OCI-LY3 (cell line): ENCODE measurements around the gene EPS15.
"Not testable (repeated sequence)": the region's sequence is repeated elsewhere in the genome, so short reads cannot be mapped to it uniquely, and the experiment has no call there.

Experiments
- H2AFZ ChIP-seq: fragments of 200-600, 300-600 bp; shearing (Covaris generic); 2 replicates; pipeline ENCODE4 v1.6.0; 2014; ENCODE audit warnings: antibody characterized with exemption, low read depth, low read length
- H3K27ac ChIP-seq: fragments of 200-600, 300-600 bp; sonication (generic); 2 replicates; pipeline ENCODE4 v1.5.1; 2014; ENCODE audit warnings: mild to moderate bottlenecking, low read length, moderate library complexity, mixed read lengths
- H3K27me3 ChIP-seq: fragments of 200-600, 300-600 bp; sonication (generic); 2 replicates; pipeline ENCODE4 v1.6.1; 2014; ENCODE audit warnings: low read depth, low read length, mixed read lengths
- H3K36me3 ChIP-seq: fragments of 200-600, 300-600 bp; sonication (generic); replicated peaks from 2 replicates; pipeline ENCODE3; 2014; ENCODE audit warnings: low read depth, low read length, mixed read lengths
- H3K4me1 ChIP-seq: fragments of 300-600, 200-600 bp; sonication (generic); 2 replicates; pipeline ENCODE4 v1.6.1; 2014; ENCODE audit warnings: low read length, mixed read lengths
- H3K4me2 ChIP-seq: fragments of 200-600, 300-600 bp; sonication (generic); 2 replicates; pipeline ENCODE4 v1.6.1; 2014; ENCODE audit warnings: low read length, mixed read lengths
- H3K4me3 ChIP-seq: fragments of 300-600, 200-600 bp; sonication (generic); 2 replicates; pipeline ENCODE4 v1.5.1; 2014; ENCODE audit warnings: antibody characterized with exemption, mild to moderate bottlenecking, low read length, moderate library complexity
- H3K79me2 ChIP-seq: fragments of 300-600, 200-600 bp; shearing (Covaris generic); 2 replicates; pipeline ENCODE4 v1.6.1; 2014; ENCODE audit warnings: mild to moderate bottlenecking, low read length, mixed read lengths
- H3K9ac ChIP-seq: fragments of 300-600, 200-600 bp; shearing (Covaris generic); 2 replicates; pipeline ENCODE4 v1.6.0; 2014; ENCODE audit warnings: mild to moderate bottlenecking, low read length, moderate library complexity
- H3K9me3 ChIP-seq: fragments of 200-600, 300-600 bp; shearing (Covaris generic); 2 replicates; pipeline ENCODE4 v1.6.1; 2014; ENCODE audit warnings: low read length, mixed read lengths; ENCODE audit not compliant: insufficient read depth
- H4K20me1 ChIP-seq: fragments of 200-600, 300-600 bp; sonication (generic); 2 replicates; pipeline ENCODE4 v1.6.1; 2016; ENCODE audit warnings: low read length, mixed read lengths; ENCODE audit not compliant: insufficient read depth
- CTCF ChIP-seq: fragments of 200-600, 300-600 bp; sonication (generic); IDR thresholded peaks from 2 replicates; pipeline ENCODE4 v1.5.1; 2014; ENCODE audit warnings: antibody characterized with exemption, low read length, low read depth
- EZH2phosphoT487 ChIP-seq: fragments of 200-600 bp; shearing (Covaris generic); IDR thresholded peaks from 2 replicates; pipeline ENCODE4 v1.6.1; 2018; ENCODE audit warnings: antibody characterized with exemption, mixed run types, low read depth

Gene EPS15

DNA sequence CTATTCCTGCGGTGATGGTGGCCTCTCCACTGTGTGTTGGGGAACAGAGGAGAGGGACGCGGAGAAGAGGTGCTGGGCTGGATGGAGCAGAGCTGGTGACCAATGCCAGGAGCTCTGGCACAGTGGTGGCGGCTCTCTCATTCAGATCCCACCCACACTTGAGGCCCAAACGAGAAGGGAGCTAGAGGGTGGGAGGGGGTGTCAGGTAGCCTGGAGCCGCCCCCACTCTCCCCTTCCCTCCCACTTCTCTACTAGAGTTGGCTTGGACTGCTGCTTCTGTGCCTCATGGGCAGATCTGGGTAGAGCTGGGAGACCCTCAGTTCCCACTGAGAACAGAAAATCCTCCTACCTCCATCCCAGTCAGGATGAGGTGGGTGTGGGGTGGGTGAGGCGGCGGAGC lies 192.2 kb downstream of the EPS15 start:
- Histone ChIP-seq H3K27me3 (0 out of 2 replicates have a peak, but pooled peaks cover 6% of the 10 kb centered on the region), H2AFZ (no peak overlapping the region), H3K79me2 (no peaks in the 10 kb centered on the region), H3K27ac (no peak overlapping the region), H3K36me3 (no peaks in the 10 kb centered on the region), H3K4me3 (no peak overlapping the region), H3K4me1 (peaks cover 11% of the 10 kb centered on the region), H3K9me3 (no peaks in the 10 kb centered on the region), H4K20me1 (no peaks in the 10 kb centered on the region), H3K4me2 (no peak overlapping the region), H3K9ac (no peak overlapping the region)
- TF ChIP-seq EZH2phosphoT487 (no peak), CTCF (no peak)

DNA sequence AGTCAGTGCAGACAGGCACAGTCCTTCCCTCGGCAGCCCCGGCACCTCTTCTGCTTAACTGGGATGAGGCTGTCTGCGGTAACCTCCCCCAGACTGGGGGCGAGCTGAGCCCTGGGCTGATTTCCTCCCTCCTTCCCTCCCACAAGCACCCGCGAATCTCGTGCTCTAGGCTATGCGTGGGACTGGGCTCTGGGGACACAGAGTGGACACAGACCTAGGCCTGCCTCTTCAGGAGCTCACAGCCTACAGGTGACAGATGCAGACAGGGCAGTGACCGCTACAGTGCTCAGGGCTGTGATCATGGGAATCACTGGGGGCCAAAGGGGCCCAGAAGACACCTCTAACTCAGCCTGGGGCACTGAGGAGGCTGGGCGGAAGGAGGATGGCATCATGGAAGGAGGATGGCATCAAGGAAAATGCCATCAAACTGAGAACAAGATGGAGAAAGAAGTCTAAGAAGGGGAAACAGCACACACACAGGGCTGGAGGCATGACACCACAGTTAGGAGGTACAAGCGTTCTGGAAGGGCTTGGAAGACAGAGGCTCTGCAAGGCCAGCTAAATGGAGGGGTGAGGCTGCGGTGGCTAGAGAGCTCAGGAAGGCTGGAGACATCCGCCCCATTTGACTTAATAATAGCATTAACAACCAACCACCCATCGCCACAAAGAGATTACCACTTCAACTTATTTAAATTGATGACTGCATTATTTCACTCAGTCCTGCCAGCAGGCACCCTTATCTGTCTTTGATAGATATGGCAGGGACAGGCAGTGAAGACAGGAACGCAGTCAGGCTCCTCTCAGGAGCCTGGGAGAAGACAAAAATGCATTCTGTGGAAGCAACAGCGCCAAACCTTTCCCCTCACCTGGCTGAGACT lies 192.9 kb downstream of the EPS15 start:
- TF ChIP-seq EZH2phosphoT487 (no peak), CTCF (no peak)
- H3K9ac ChIP-seq = no peak overlapping the region
- no peak overlapping the region for H2AFZ ChIP-seq
- 0 out of 2 replicates have a peak, but pooled peaks cover 6% of the 10 kb centered on the region for H3K27me3 ChIP-seq
- H3K9me3 ChIP-seq = no peaks in the 10 kb centered on the region
- no peaks in the 10 kb centered on the region for H3K79me2 ChIP-seq
- no peak overlapping the region for H3K4me3 ChIP-seq
- no peak overlapping the region for H3K27ac ChIP-seq
- no peaks in the 10 kb centered on the region for H3K36me3 ChIP-seq
- H3K4me1 ChIP-seq = peaks cover 5% of the 10 kb centered on the region
- no peak overlapping the region for H3K4me2 ChIP-seq
- H4K20me1 ChIP-seq = no peaks in the 10 kb centered on the region

DNA sequence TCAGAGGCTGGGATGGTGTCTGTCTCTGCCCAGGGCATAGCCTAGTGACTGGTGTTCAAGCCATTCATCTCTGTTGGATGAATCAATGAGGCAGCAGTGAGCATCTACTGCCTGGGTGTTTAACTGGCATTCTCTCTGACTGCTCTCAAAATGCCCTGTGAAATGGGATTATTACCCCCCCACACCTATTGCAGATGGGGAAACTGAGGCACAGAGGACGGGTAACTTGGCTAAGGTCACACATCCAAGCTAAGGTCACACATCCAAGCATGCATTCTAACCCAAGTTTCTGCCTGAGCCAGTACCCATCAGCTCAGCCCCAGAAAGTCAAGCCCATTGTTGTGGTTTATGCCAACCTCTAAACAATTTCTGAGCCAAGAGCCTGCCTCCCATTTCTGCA lies 193.7 kb downstream of the EPS15 start:
- no peaks in the 10 kb centered on the region for H4K20me1 ChIP-seq
- H3K9ac ChIP-seq = no peak overlapping the region
- H3K4me3 ChIP-seq = no peak overlapping the region
- H3K36me3 ChIP-seq = no peaks in the 10 kb centered on the region
- H3K4me2 ChIP-seq = no peak overlapping the region
- H3K27me3 ChIP-seq = 0 out of 2 replicates have a peak, but pooled peaks cover 6% of the 10 kb centered on the region
- no peaks in the 10 kb centered on the region for H3K9me3 ChIP-seq
- H3K4me1 ChIP-seq = no peaks in the 10 kb centered on the region
- H3K27ac ChIP-seq = no peak overlapping the region
- TF ChIP-seq EZH2phosphoT487 (no peak), CTCF (no peak)
- H2AFZ ChIP-seq = no peak overlapping the region
- H3K79me2 ChIP-seq = no peaks in the 10 kb centered on the region

DNA sequence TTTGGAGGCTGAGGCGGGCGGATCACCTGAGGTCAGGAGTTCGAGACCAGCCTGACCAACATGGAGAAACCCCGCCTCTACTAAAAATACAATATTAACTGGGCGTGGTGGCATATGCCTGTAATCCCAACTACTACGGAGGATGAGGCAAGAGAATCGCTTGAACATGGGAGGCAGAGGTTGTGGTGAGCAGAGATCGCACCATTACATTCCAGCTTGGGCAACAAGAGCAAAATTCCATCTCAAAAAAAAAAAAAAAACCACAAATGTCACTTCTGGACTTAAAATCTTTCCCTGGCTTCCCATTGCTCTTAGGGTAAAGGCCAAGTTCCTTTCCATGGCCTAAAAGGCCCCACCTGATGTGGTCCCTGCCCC lies 194.1 kb downstream of the EPS15 start:
- not testable (repeated sequence) for H3K4me3 ChIP-seq, H3K27ac ChIP-seq, H4K20me1 ChIP-seq, H3K79me2 ChIP-seq, H3K36me3 ChIP-seq, H3K4me2 ChIP-seq, H3K27me3 ChIP-seq, H3K9me3 ChIP-seq, H3K4me1 ChIP-seq, H3K9ac ChIP-seq, H2AFZ ChIP-seq
